GM19043 (cell line): Measurements from ENCODE around the gene HOXD12.

Source experiments
- ATAC-seq: cut with Tn5 transposase; IDR thresholded peaks from one replicate; pipeline ENCODE4 v1.9.1; 2021; ENCODE audit warnings: low read depth; ENCODE audit not compliant: unreplicated experiment

Gene HOXD12

GRCh38 chr2:176117823-176118371 lies 18.3 kb downstream of the HOXD12 start:
- ATAC-seq = no peak

- no peak for ATAC-seq
These were observed 19.2 kb downstream of the HOXD12 start for GRCh38 chr2:176118601-176119339.

GRCh38 chr2:176120364-176121189 lies 21.0 kb downstream of the HOXD12 start:
- ATAC-seq = no peak

DNA sequence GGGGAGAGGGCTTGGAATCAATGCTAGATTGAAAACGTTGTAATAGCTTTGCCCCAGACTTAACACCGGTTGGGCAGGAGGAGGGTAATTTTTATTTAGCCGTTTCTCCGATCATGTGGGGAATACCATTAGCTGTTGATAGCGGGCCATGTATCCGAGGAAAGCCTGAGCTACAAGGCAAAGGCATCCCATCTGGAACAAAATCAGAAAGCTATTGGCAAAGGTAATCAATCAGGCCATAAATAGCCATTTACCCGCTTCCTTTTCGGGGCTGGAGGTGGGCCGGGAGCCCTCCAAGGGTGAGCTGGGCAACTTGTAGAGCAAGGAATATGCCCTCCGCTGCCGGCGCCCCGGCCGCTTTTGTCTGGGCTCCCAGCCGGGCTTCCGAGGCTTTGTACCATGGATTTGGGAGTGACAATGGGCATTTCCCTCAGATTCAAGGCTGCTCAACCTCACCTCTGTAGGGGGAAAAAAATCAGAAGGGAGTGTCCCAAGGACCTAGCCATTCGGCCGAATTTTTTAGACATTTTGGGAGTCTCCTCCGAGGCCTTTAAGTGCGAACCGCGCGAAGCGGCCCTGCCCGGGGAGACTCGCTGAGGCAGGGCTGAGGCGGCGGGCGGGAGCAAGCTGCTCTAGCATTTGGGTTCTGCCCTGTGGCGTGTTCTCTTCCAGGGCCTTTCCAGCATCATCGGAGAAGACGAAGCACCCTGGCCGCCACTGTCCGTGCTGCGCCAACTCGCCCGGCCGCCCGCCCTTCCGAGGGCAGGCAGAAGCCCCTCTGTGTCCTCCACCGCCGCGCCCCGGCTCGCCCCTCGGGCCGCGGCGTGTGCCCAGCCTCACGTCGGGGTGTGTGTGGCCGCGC lies 21.8 kb downstream of the HOXD12 start:
- ATAC-seq = no peak

DNA sequence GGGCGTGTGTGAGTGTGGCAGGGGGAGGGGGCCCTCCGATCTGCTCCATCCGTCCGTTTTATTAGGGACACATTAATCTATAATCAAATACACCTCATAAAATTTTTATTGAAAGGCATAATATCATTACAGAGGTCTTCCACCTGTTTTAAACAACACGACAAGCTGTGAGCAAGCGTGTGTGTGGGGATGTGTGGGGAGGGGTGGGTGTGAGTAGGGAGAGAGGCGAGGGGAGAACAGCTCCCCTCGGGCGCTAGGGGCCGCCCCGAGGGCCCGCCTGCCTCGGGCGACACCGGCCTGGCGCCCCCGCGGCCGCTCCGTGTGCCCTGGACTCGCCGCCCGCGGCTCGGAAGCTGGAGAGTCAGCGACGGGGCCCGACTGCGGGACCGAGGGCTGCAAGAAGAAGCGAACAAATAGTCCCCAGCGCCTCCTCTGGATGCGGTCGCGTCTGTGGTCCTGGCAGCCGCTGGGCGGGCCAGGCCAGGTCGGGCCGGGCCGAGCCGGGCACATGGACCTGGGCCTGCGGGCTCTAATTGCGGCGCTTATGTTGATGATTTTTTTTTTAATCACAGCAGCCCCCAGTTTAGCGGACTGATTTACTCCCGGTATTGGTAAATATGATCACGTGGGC lies 22.6 kb downstream of the HOXD12 start:
- ATAC-seq = no peak

DNA sequence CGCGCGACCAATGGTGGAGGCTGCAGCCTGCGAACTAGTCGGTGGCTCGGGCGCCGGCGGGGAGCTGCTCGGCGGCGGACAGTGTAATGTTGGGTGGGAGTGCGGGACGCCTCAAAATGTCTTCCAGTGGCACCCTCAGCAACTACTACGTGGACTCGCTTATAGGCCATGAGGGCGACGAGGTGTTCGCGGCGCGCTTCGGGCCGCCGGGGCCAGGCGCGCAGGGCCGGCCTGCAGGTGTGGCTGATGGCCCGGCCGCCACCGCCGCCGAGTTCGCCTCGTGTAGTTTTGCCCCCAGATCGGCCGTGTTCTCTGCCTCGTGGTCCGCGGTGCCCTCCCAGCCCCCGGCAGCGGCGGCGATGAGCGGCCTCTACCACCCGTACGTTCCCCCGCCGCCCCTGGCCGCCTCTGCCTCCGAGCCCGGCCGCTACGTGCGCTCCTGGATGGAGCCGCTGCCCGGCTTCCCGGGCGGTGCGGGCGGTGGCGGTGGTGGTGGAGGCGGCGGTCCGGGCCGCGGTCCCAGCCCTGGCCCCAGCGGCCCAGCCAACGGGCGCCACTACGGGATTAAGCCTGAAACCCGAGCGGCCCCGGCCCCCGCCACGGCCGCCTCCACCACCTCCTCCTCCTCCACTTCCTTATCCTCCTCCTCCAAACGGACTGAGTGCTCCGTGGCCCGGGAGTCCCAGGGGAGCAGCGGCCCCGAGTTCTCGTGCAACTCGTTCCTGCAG lies 23.3 kb downstream of the HOXD12 start, which contains the start of gene HOXD9:
Gene HOXD9 (plus strand): TSS at position 37 of the 728 bp plus-strand sequence. CDS start 50 bp downstream, at position 87.
- no peak for ATAC-seq

DNA sequence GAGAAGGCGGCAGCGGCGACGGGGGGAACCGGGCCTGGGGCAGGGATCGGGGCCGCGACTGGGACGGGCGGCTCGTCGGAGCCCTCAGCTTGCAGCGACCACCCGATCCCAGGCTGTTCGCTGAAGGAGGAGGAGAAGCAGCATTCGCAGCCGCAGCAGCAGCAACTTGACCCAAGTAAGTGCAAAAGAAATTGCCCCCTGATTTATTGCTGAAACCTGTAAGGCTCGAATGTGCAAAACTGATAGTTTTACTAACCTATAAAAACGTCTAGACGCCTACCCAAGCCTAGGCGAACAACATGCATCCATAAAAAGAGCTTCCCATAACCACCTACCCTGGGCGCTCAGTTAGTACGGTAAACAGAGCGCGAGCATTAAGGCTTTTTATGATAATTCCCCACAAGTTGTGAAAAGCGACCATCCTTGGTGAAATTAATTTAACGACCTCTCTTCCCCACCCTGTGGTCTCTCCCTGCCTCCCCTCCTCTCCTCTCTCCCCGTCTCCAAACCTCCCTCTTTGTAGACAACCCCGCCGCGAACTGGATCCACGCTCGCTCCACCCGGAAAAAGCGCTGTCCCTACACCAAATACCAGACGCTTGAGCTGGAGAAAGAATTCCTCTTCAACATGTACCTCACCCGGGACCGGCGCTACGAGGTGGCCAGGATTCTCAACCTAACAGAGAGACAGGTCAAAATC lies 24.0 kb downstream of the HOXD12 start:
- ATAC-seq = no peak

DNA sequence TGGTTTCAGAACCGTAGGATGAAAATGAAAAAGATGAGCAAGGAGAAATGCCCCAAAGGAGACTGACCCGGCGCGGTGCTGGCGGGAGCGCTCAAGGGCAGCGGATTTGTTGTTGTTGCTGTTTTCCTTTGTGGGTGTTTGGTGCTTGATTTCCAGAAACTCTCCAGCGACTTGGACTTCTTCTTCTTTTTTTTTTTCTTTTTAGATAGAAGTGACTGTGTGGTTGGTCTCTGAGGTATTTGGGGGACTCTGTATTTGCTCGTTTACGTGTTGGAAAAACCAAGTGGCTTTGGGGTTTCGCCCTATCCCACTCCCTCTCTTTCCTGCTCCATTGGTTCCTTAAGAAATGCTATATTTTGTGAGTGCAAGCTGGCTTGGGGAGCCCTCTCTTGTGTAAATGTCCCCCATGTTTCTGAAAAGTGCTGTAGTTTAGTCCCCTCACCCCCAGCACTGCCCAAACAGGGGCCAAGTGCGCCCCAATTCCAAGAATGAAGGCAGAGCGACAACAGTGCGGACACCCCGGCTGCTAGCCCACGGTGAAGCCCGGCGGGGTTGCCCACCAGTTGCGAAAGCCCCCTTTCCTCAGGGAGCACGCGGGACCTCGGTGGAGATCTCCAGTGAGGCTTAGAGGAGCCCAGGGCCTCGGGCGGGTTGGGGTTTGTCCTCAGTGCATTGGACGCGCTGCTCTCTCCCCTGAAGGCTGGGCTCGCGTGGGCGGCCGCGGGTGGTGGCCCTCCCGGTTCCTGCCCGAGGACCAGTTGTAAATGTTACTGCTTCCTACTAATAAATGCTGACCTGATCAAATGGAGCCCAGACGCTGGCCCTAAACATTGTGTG lies 24.7 kb downstream of the HOXD12 start:
- no peak for ATAC-seq

DNA sequence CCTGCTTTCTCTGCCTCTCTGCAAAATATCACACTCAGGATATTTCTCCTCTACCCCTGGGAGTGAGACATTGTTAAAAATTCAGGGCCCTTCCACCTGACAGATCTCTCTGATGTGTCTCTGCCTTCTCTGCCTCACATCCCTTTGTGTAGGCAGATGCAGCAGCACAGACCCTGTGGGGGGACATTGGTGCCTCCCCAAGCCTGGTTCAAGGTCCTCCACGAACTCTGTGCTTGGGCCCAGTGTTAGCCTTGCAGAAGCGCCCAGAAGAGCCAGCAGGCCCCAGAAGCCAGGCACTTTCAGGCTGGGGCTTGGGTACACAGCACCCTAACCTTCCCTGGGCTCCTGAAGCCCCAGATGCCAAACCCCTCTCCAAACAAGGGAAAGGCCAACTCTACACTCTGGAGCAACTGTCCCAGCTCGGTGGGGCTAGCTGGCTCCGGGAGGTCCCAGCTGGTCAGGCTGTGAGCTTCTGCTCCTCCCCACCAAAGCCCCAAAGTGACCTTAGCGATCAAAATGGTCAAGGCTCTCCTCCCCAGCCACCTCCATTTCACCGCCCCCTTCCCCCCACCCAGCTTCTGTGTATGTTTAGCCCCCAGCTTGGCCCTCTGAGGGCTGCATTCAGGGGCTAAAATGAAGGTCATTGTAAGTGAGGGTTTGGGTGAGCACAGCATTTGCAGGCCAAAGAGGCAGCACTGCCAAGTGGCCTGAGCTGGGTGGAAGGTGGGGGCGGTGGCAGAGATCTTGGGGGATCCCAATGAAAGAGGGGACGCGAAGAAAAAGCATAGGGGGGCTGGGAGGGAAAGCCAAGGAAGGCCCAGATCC lies 25.6 kb downstream of the HOXD12 start:
- no peak for ATAC-seq

GRCh38 chr2:176125772-176126054 lies 26.1 kb downstream of the HOXD12 start:
- ATAC-seq = no peak

GRCh38 chr2:176126929-176127773 lies 27.6 kb downstream of the HOXD12 start:
- no peak for ATAC-seq

DNA sequence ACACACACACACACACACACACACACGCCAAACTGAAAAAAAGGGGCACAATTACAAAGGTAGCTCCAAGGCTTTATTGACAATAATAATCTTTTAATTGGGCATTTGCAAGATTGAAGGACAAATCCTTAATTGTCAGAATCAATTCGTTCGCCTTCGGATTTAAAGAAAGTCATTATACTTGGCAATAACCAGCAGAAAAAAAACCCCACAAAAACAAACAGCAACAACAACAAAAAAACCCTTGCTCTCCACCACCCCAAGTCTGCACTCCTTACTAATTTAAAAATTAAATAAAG lies 28.1 kb downstream of the HOXD12 start:
- ATAC-seq = no peak

DNA sequence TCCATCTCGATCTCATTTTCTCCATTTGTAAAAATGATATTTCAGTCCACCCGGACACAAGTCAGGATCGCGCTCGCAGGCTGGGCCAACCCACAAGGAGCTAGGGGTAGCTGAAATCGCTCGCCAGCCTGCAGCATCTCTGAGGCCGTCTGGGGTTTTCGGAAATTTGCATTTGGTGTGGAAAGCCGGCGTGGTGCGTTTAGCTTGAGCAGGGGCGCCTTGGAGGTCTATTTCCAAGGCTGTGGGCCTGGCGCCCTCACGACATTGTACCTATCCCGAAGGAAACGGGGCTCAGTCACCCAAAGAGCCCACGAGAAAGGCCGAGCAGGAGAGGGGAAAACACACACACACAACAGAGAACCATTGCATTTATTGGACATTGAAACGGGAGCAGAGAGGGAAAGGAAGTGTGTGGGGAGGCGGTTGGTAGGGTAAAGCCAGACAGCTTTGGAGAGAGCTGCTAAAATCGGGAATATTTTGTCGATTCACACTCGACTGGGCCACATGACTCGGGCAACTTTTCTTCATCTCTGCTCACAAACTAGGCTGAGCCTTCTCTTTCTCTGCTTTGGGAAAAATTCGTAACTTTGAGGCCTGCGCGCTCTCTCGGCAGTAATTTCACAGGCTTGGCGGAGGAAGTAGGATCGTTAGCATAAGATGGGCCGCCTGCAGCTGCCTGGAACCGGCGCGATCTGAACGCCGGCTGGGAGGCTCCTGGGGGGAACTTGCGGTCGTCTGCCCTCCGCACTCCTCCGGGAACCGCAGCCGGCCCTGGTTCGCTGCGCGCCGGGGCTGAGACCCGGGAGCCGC lies 28.8 kb downstream of the HOXD12 start:
- no peak for ATAC-seq

GRCh38 chr2:176128982-176129796 lies 29.6 kb downstream of the HOXD12 start, which contains the start of gene HOXD8:
TSS of gene HOXD8 (plus strand) at chr2:176129705. CDS start at chr2:176130367, 662 bp downstream.
- no peak for ATAC-seq

- ATAC-seq = no peak
These were observed 30.2 kb downstream of the HOXD12 start for GRCh38 chr2:176129813-176130146.
